ENCODE results near the gene CNTNAP2.

GRCh38 chr7:146331369-146331768 lies 214.8 kb downstream of the CNTNAP2 start:
- TF ChIP-seq GATA2 (IDR thresholded peaks at IDR 0.05; ENCODE audit: low read depth, low read length) (no peak), GATA3 (IDR thresholded peaks at IDR 0.05; ENCODE audit: low read depth, low read length) (no peak)
